Measurements from ENCODE around the gene HMGB2. TPM values are rescaled to one million over a fixed set of nuclear protein-coding genes. Genes with fewer than 3 reads are reported as not detected.

Gene HMGB2
- total RNA-seq, 1 donor from 2014 or later = 56.1 TPM

GRCh38 chr4:173334891-173335752 lies 964 bp upstream of the HMGB2 start:
- peak; percentile 91 for DNase-seq (ENCODE audit: low read depth)

- DNase-seq (ENCODE audit: low read depth) = no peak
Measured at GRCh38 chr4:173333658-173334084, 487 bp downstream of the HMGB2 start.

- DNase-seq (ENCODE audit: low read depth) = no peak
Measured at GRCh38 chr4:173332963-173333657, 1.0 kb downstream of the HMGB2 start.

GRCh38 chr4:173332021-173332487 lies 2.1 kb downstream of the HMGB2 start:
- DNase-seq (ENCODE audit: low read depth) = peak; percentile 15

GRCh38 chr4:173330590-173330989 lies 3.6 kb downstream of the HMGB2 start:
- DNase-seq (ENCODE audit: low read depth) = no peak

- peak; percentile 33 for DNase-seq (ENCODE audit: low read depth)
Measured at GRCh38 chr4:173328236-173328901, 5.8 kb downstream of the HMGB2 start.

- DNase-seq (ENCODE audit: low read depth) = no peak
Measured at GRCh38 chr4:173325007-173325736, 9.0 kb downstream of the HMGB2 start.

GRCh38 chr4:173319696-173320095 lies 14.5 kb downstream of the HMGB2 start:
- DNase-seq (ENCODE audit: low read depth) = no peak

- DNase-seq (ENCODE audit: low read depth) = peak; percentile 61
Measured at GRCh38 chr4:173318648-173319211, 15.4 kb downstream of the HMGB2 start.

- no peak for DNase-seq (ENCODE audit: low read depth)
Measured at GRCh38 chr4:173318240-173318639, 15.9 kb downstream of the HMGB2 start.

GRCh38 chr4:173317004-173317403 lies 17.2 kb downstream of the HMGB2 start:
- DNase-seq (ENCODE audit: low read depth) = no peak

GRCh38 chr4:173316060-173316459 lies 18.1 kb downstream of the HMGB2 start:
- no peak for DNase-seq (ENCODE audit: low read depth)

GRCh38 chr4:173314715-173315114 lies 19.4 kb downstream of the HMGB2 start:
- no peak for DNase-seq (ENCODE audit: low read depth)

GRCh38 chr4:173311368-173311767 lies 22.8 kb downstream of the HMGB2 start:
- DNase-seq (ENCODE audit: low read depth) = no peak

GRCh38 chr4:173307778-173308177 lies 26.4 kb downstream of the HMGB2 start:
- no peak for DNase-seq (ENCODE audit: low read depth)

- peak; percentile 64 for DNase-seq (ENCODE audit: low read depth)
Measured at GRCh38 chr4:173301518-173302201, 32.5 kb downstream of the HMGB2 start.

GRCh38 chr4:173294444-173294843 lies 39.7 kb downstream of the HMGB2 start:
- no peak for DNase-seq (ENCODE audit: low read depth)

- DNase-seq (ENCODE audit: low read depth) = no peak
Measured at GRCh38 chr4:173293663-173294062, 40.5 kb downstream of the HMGB2 start.

- no peak for DNase-seq (ENCODE audit: low read depth)
Measured at GRCh38 chr4:173291899-173292298, 42.3 kb downstream of the HMGB2 start.

- no peak for DNase-seq (ENCODE audit: low read depth)
Measured at GRCh38 chr4:173289353-173289727, 44.8 kb downstream of the HMGB2 start.
